Measurements from ENCODE around the gene WNT9B. TPM values are rescaled to one million over a fixed set of nuclear protein-coding genes. Genes with fewer than 3 reads are reported as not detected.

WNT9B gene
- total RNA-seq, 3 donors from 2014 or later, result 2.0 to 2.4 TPM; not detected in 1

DNA sequence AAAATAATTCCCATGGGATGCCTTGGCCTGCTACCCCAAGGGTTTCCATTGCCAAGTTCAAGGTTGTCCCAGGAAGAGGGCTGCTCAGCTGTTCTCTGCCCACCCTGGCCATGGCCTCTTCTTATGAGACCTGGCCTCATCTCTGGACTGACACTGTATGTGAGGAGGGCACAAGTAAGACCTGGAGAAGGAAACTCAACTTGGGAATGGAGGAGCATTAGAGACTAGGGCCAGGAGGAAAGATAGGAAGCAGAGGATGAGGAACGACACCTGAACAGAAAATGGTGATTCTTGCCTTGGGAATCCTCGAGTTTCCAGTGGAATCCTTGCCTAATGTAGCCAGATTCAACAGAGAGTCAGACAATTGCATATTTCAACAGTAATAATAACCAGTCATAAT, 47.0 kb downstream of the WNT9B start:
- peaks cover 0 to 13% of the 10 kb centered on the region in 2 donors for H3K27me3 ChIP-seq
- H3K27ac ChIP-seq, result no peak overlapping the region
- no peaks in the 10 kb centered on the region for H3K4me1 ChIP-seq
- no peaks in the 10 kb centered on the region for H3K36me3 ChIP-seq
- intact Hi-C loops (cut with DNase I; ENCODE audit: low total_unique reads), result no loop called here
- no peak for TF ChIP-seq POLR2AphosphoS5 (IDR thresholded peaks at IDR 0.05)
- TF ChIP-seq POLR2A (IDR thresholded peaks at IDR 0.05), result no peak
- TF ChIP-seq, protein P1, sequence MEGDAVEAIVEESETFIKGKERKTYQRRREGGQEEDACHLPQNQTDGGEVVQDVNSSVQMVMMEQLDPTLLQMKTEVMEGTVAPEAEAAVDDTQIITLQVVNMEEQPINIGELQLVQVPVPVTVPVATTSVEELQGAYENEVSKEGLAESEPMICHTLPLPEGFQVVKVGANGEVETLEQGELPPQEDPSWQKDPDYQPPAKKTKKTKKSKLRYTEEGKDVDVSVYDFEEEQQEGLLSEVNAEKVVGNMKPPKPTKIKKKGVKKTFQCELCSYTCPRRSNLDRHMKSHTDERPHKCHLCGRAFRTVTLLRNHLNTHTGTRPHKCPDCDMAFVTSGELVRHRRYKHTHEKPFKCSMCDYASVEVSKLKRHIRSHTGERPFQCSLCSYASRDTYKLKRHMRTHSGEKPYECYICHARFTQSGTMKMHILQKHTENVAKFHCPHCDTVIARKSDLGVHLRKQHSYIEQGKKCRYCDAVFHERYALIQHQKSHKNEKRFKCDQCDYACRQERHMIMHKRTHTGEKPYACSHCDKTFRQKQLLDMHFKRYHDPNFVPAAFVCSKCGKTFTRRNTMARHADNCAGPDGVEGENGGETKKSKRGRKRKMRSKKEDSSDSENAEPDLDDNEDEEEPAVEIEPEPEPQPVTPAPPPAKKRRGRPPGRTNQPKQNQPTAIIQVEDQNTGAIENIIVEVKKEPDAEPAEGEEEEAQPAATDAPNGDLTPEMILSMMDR (IDR thresholded peaks at IDR 0.05), result no peak
- peaks cover 6 to 8% of the 10 kb centered on the region in 2 donors for H3K9me3 ChIP-seq
- no peak for DNase-seq (ENCODE audit: low spot score in 2 of 2)
- H3K4me3 ChIP-seq, result no peak overlapping the region

DNA sequence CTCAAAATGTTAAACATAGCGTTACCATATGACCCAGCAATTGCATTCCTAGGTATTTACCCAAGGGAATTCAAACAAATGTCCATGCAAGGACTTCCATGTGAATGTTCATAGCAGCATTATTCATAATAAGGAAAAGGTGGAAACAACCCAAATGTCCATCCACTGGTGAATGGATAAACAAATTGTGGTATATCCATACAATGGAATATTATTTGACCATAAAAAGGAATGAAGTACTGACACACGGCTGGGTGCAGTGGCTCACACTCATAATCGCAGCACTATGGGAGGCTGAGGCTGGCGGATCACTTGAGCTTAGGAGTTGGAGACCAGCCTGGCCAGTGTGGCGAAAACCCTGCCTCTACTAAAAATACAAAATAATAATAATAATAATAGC, 47.5 kb downstream of the WNT9B start:
- TF ChIP-seq, protein P1 (IDR thresholded peaks at IDR 0.05), result no peak
- no peak for TF ChIP-seq POLR2AphosphoS5 (IDR thresholded peaks at IDR 0.05)
- TF ChIP-seq POLR2A (IDR thresholded peaks at IDR 0.05), result no peak
- Histone ChIP-seq H3K27me3 (peaks cover 0 to 11% of the 10 kb centered on the region in 2 donors), H3K27ac (no peak overlapping the region), H3K4me1 (no peaks in the 10 kb centered on the region), H3K9me3 (peaks cover 6 to 8% of the 10 kb centered on the region in 2 donors), H3K36me3 (no peaks in the 10 kb centered on the region), H3K4me3 (no peak overlapping the region)
- intact Hi-C loops (cut with DNase I; ENCODE audit: low total_unique reads), result no loop called here
- no peak for DNase-seq (ENCODE audit: low spot score in 2 of 2)

DNA sequence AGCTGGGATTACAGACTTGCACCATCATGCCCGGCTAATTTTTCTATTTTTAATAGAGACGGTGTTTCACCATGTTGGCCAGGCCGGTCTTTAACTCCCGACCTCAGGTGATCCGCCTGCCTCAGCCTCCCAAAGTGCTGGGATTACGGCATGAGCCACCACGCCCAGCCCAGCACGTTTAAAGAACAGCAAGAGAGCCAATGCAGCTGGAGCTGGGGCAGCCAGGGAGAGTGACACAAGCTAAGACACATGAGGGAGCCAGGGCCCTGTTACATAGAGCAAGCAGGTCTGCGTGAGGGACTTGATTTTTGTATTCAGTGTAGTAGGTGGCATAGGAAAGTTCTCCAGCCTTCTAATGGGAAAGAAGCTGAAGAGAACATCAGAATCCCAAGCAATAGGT, 49.9 kb downstream of the WNT9B start:
- no peak for DNase-seq (ENCODE audit: low spot score in 2 of 2)
- TF ChIP-seq, protein P1 (IDR thresholded peaks at IDR 0.05), result no peak
- H3K27me3 ChIP-seq, result no peaks in the 10 kb centered on the region
- peaks cover 6 to 8% of the 10 kb centered on the region in 2 donors for H3K9me3 ChIP-seq
- intact Hi-C loops (cut with DNase I; ENCODE audit: low total_unique reads), result no loop called here
- H3K4me1 ChIP-seq, result no peaks in the 10 kb centered on the region
- H3K27ac ChIP-seq, result no peak overlapping the region
- no peaks in the 10 kb centered on the region for H3K36me3 ChIP-seq
- H3K4me3 ChIP-seq, result no peak overlapping the region

DNA sequence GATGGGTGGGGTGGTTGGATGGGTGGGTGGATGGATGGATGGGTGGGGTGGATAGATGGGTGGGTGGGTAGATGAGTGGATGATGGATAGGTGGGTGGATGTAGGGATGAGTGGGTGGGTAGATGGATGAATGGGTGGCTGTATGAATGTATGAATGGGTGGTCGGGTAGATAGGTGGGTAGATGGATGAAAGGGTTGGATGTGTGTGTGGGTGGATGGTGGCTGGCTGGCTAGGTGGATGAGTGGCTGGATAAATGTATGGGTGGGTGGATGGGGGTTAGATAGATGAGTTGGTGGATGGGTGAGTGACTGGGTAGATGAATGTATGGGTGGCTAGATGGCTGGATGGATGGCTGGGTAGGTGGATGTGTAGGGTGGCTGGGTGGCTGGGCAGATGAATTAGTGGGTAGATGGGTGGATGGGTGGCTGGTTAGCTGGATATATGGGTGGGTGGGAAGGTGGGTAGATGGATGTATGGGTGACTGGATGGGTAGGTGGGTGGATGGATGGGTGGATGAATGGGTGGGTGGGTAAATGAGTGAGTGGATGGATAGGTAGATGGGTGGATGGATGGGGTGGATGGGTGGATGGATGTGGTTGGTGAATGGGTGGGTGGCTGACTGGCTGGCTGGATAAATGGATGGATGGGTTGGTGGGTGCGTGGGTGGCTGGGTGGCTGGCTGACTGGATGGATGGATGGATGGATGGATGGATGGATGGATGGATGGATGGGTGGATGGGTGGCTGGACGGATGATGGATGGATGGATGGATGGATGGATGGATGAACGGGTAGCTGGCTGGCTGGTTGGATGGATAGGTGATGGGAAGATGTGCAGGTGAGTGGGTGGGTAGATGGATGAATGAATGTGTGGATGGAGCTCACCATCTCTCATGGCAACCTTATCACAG, 52.6 kb downstream of the WNT9B start:
- H3K36me3 ChIP-seq, result no peaks in the 10 kb centered on the region
- DNase-seq (ENCODE audit: low spot score in 2 of 2), result no peak
- H3K27ac ChIP-seq, result no peak overlapping the region
- intact Hi-C loops (cut with DNase I; ENCODE audit: low total_unique reads), result no loop called here
- H3K4me3 ChIP-seq, result no peak overlapping the region
- no peaks in the 10 kb centered on the region for H3K4me1 ChIP-seq
- no peak for TF ChIP-seq POLR2A (IDR thresholded peaks at IDR 0.05)
- TF ChIP-seq, protein P1 (IDR thresholded peaks at IDR 0.05), result no peak
- TF ChIP-seq POLR2AphosphoS5 (IDR thresholded peaks at IDR 0.05), result no peak
- H3K27me3 ChIP-seq, result no peaks in the 10 kb centered on the region
- peaks cover 1% of the 10 kb centered on the region in 2 donors for H3K9me3 ChIP-seq

DNA sequence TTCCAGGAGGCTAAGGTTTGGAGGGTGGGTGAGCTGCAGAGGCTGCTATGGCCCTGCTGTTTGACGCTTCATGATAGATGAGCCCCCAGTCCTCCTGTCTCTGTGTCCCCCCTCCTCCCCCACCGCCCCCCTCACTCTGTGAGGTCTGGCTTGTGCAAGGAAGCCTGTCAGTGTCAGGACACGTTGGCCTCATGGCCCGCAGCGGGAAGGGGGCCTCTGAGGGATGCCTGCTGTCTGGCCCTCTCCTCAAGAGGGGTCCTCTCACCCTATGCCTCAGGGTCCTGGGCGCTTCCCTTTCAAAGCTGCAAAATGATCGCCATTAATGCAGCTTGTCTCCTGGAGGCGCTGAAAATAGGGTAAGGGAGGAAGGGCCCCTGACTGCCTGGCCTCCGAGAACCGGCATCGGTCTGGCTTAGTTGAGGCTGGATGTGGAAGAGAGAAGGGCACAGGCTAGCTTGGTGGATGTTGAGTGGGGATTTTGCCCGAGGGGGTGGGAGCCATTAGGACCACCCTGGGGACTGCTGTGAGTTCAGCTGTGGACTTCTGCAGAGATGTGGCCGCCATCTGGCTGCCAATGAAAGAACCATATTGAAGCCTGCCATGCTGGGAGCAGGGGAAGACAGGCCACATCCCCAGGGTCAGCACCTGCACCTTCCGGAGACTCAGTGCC, 56.8 kb downstream of the WNT9B start:
- Histone ChIP-seq H3K27ac (no peak overlapping the region), H3K9me3 (no peaks in the 10 kb centered on the region), H3K36me3 (no peaks in the 10 kb centered on the region), H3K4me3 (no peak overlapping the region), H3K27me3 (peaks cover 0 to 4% of the 10 kb centered on the region in 2 donors), H3K4me1 (no peaks in the 10 kb centered on the region)
- TF ChIP-seq, protein P1 (IDR thresholded peaks at IDR 0.05), result no peak
- TF ChIP-seq POLR2A (IDR thresholded peaks at IDR 0.05), result no peak
- no peak for TF ChIP-seq POLR2AphosphoS5 (IDR thresholded peaks at IDR 0.05)
- DNase-seq (ENCODE audit: low spot score in 2 of 2), result no peak
- intact Hi-C loops (cut with DNase I; ENCODE audit: low total_unique reads), result no loop called here
